ENCODE results near the gene SPATA33. TPM values are rescaled to one million over a fixed set of nuclear protein-coding genes. Genes with fewer than 3 reads are reported as not detected.

SPATA33 gene
- total RNA-seq (2021), result 21.0 and 25.6 TPM in 2 replicates
- Bru-seq, nascent RNA, result percentile 70 among the genes with signal in this experiment
- percentile 70 among the genes with signal in this experiment for BruChase-seq, experiment 1, labeled RNA remaining after a 2-hour chase
- BruChase-seq, experiment 2, labeled RNA remaining after a 6-hour chase, result percentile 75 among the genes with signal in this experiment
- long read RNA-seq, transcript SPATA33-204 (2 exons, 2,368 nt), result major isoform, 5 of 27 reads
- long read RNA-seq, transcript SPATA33-201 (3 exons, 2,190 nt), result major isoform, 5 of 27 reads
- long read RNA-seq, partial matches to known transcripts, result 2 of 27 reads
- long read RNA-seq, other reads (novel, unspliced or antisense), result 8 of 27 reads

GRCh38 chr16:89657442-89658220 is at the start of gene SPATA33, which contains the start of gene CHMP1A:
SPATA33 (plus strand) TSS chr16:89657836; CDS start chr16:89657912, 76 bp downstream.
CHMP1A (minus strand) TSS chr16:89657708; CDS start chr16:89657588, 120 bp downstream.
- POLR2A ChIA-PET (ENCODE audit: unreplicated experiment), result interaction anchor here (0.5 to 0.6 kb wide), 2 partner anchors 52 to 62 kb away, joined by 3 to 10 read pairs; no protein-coding TSS in a partner anchor
- DNase-seq, result peak; percentile 66 to 95
- TF ChIP-seq CTCF (conservative IDR thresholded peaks at IDR 0.05) (no peak), EZH2 (IDR thresholded peaks at IDR 0.05; ENCODE audit: low read depth) (no peak)
- H3K4me2 ChIP-seq, result peak within 1 kb of the TSS; percentile 81
- H3K9me3 ChIP-seq (ENCODE audit: insufficient read depth, low read depth), result no peaks in the 10 kb centered on the region
- H3F3A ChIP-seq (ENCODE audit: insufficient read depth, low read depth), result peaks cover 9% of the 10 kb centered on the region; the same call in 1 of the 2 replicates
- intact Hi-C loops (cut with micrococcal nuclease; ENCODE audit: unreplicated experiment), result no loop called here
- H3K27me3 ChIP-seq (ENCODE audit: insufficient read depth, low read depth), result no peaks in the 10 kb centered on the region
- H3K27ac ChIP-seq, result no peak within 1 kb of the TSS
- no TSS peak for BruUV-seq (replicated peaks)
- H3K36me3 ChIP-seq (ENCODE audit: low read depth), result 0 out of 2 replicates have a peak, but pooled peaks cover 12% of the 10 kb centered on the region
- peaks cover 64% of the 10 kb centered on the region for H3K79me2 ChIP-seq (ENCODE audit: low read depth)
- CTCF ChIA-PET, result interaction anchor here (0.6 to 0.7 kb wide), 3 partner anchors 8 to 57 kb away, joined by 3 to 12 read pairs (median 12); no protein-coding TSS in a partner anchor
- peak within 1 kb of the TSS; percentile 93 for H3K4me3 ChIP-seq
- H3K4me1 ChIP-seq (replicated peaks; ENCODE audit: insufficient read depth), result peaks cover 18% of the 10 kb centered on the region
- peaks cover 14% of the 10 kb centered on the region for H4K20me1 ChIP-seq (ENCODE audit: insufficient read depth)
- peak within 1 kb of the TSS; percentile 95 for H2AFZ ChIP-seq
- no peaks in the 10 kb centered on the region for H3K9me2 ChIP-seq (ENCODE audit: insufficient read depth)

GRCh38 chr16:89607937-89608740 is 49.5 kb upstream of the SPATA33 start:
- no peaks in the 10 kb centered on the region for H3K9me3 ChIP-seq (ENCODE audit: insufficient read depth, low read depth)
- no peaks in the 10 kb centered on the region for H4K20me1 ChIP-seq (ENCODE audit: insufficient read depth)
- no peak overlapping the region for H3K4me3 ChIP-seq
- H3K27me3 ChIP-seq (ENCODE audit: insufficient read depth, low read depth), result no peaks in the 10 kb centered on the region
- H3K4me1 ChIP-seq (replicated peaks; ENCODE audit: insufficient read depth), result peaks cover 17% of the 10 kb centered on the region
- peaks cover 16% of the 10 kb centered on the region; the same call in 1 of the 2 replicates for H3F3A ChIP-seq (ENCODE audit: insufficient read depth, low read depth)
- intact Hi-C loops (cut with micrococcal nuclease; ENCODE audit: unreplicated experiment), result no loop called here
- H3K27ac ChIP-seq, result no peak overlapping the region
- BruUV-seq (replicated peaks), result no TSS peak
- no peaks in the 10 kb centered on the region for H3K36me3 ChIP-seq (ENCODE audit: low read depth)
- H3K9me2 ChIP-seq (ENCODE audit: insufficient read depth), result no peaks in the 10 kb centered on the region
- no peak for DNase-seq
- TF ChIP-seq CTCF (conservative IDR thresholded peaks at IDR 0.05), result no peak
- no peak for TF ChIP-seq EZH2 (IDR thresholded peaks at IDR 0.05; ENCODE audit: low read depth)
- no peak overlapping the region for H3K4me2 ChIP-seq
- POLR2A ChIA-PET (ENCODE audit: unreplicated experiment), result no interaction called here
- no peak overlapping the region for H2AFZ ChIP-seq
- CTCF ChIA-PET, result no interaction called here
- no peaks in the 10 kb centered on the region for H3K79me2 ChIP-seq (ENCODE audit: low read depth)

DNA sequence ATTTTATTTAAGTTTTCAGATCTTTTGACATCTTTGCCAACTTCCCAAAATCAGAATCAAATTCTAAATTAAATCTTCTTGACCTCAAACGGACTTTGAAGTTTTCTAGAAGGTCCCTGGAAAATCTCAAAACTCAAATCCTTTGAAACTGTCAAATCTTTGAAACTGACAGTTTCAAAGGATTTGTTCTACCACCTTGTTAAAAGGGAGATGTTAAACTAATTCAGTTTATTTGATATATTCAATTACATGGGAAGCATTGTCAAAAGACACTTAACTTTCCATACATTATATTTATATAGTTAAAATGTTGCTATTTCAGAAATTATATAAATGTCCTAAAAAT is 47.6 kb upstream of the SPATA33 start:
- H3F3A ChIP-seq (ENCODE audit: insufficient read depth, low read depth), result peaks cover 16% of the 10 kb centered on the region; the same call in 1 of the 2 replicates
- H3K27ac ChIP-seq, result no peak overlapping the region
- DNase-seq, result no peak
- no peak overlapping the region for H3K4me2 ChIP-seq
- no TSS peak for BruUV-seq (replicated peaks)
- no peaks in the 10 kb centered on the region for H3K27me3 ChIP-seq (ENCODE audit: insufficient read depth, low read depth)
- TF ChIP-seq EZH2 (IDR thresholded peaks at IDR 0.05; ENCODE audit: low read depth) (no peak), CTCF (conservative IDR thresholded peaks at IDR 0.05) (no peak)
- intact Hi-C loops (cut with micrococcal nuclease; ENCODE audit: unreplicated experiment), result no loop called here
- no peaks in the 10 kb centered on the region for H3K36me3 ChIP-seq (ENCODE audit: low read depth)
- no peak overlapping the region for H2AFZ ChIP-seq
- CTCF ChIA-PET, result no interaction called here
- POLR2A ChIA-PET (ENCODE audit: unreplicated experiment), result no interaction called here
- H3K4me1 ChIP-seq (replicated peaks; ENCODE audit: insufficient read depth), result peaks cover 17% of the 10 kb centered on the region
- no peak overlapping the region for H3K4me3 ChIP-seq
- no peaks in the 10 kb centered on the region for H3K79me2 ChIP-seq (ENCODE audit: low read depth)
- no peaks in the 10 kb centered on the region for H3K9me2 ChIP-seq (ENCODE audit: insufficient read depth)
- no peaks in the 10 kb centered on the region for H4K20me1 ChIP-seq (ENCODE audit: insufficient read depth)
- H3K9me3 ChIP-seq (ENCODE audit: insufficient read depth, low read depth), result no peaks in the 10 kb centered on the region

All from PC-9 (cell line).